AG08396 (cell line): ENCODE data around the gene PACS1.
A peak's percentile ranks its signal among the peaks of the same experiment; 100 is the strongest.
"Not testable (repeated sequence)": the region's sequence is repeated elsewhere in the genome, so short reads cannot be mapped to it uniquely, and the experiment has no call there.

Source experiments
- DNase-seq: peaks from one replicate; pipeline ENCODE4 v3.0.0; 2012; ENCODE audit warnings: low spot score, mixed read lengths

Gene PACS1

GRCh38 chr11:66111158-66111557 lies 41.1 kb downstream of the PACS1 start:
- DNase-seq = no peak

DNA sequence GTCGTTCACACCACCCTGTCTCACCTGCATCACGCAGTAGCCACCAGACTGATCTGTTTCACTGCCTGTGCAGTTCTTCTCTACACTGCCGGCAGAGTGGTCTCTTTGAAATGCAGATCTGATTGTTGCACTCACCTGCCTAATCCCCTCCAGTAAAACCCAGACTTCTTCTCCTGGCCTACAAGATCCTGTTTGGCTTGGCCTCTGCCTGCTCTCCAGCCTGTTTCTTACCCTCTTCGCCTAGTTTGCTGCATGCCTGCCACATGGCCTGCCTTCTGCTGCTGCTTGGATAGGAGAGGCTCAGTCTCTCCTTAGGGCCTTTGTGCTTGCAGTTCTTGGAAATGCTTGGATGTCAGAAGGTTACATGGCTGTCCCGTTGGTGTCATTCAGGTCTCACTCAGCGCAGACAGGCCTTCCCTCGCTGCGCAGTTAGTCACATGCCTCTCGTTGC lies 42.0 kb downstream of the PACS1 start:
- DNase-seq = no peak

DNA sequence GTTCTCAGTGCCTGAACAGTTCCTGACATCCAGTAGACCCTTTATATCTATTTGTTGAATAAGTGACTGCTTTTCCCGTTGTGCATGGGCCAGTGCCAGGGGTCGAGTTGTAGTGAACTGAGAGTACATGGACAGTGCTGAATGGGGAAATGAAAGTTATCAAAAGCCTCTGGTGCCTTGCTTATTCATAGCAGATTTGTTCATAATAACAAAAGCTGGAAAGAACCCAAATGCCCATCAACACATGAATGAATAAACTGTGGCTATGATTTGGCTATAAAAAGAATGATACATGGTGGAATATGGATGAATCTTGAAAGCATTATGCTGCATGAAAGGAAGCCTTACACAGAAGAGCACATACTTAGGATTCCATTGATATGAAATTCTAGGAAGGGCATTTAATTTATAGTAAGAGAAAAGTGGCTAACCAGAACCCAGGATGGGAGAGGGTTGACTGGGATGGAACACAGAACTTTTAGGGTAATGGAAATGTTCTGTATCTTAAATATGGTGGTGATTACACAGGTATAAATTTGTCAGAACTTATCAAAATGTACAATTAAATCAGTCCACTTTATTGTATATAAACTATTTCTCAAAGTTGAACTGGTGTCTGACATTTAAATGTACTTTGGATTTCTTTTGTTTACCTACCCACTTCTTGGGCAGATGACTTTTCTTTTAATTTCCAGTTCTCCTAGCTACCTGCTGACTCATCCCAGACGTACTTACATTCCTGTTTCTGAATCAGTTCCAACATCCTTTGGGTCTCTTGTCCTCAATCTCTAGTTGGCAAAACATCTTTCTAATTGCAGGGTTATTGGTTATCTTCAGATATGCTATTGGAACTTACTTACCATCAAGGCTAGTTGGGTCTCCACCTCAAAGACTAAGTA lies 42.8 kb downstream of the PACS1 start:
- DNase-seq = peak; percentile 29

DNA sequence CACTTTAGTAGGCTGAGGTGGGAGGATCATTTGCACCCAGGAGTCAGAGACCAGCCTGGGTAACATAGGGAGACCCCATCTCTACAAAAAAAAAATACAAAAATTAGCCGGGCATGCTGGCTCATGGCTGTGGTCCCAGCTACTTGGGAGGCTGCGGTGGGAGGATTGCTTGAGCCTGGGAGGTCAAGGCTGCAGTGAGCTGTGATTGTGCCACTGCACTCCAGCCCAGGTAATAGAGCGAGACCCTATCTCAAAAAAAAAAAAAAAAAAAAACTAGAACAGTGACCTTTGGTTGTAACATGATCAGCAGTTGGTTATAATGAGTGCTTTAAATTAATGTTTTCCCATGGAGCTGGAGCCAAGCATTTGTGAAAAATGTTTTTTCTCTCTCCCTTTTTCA lies 44.9 kb downstream of the PACS1 start:
- not testable (repeated sequence) for DNase-seq

DNA sequence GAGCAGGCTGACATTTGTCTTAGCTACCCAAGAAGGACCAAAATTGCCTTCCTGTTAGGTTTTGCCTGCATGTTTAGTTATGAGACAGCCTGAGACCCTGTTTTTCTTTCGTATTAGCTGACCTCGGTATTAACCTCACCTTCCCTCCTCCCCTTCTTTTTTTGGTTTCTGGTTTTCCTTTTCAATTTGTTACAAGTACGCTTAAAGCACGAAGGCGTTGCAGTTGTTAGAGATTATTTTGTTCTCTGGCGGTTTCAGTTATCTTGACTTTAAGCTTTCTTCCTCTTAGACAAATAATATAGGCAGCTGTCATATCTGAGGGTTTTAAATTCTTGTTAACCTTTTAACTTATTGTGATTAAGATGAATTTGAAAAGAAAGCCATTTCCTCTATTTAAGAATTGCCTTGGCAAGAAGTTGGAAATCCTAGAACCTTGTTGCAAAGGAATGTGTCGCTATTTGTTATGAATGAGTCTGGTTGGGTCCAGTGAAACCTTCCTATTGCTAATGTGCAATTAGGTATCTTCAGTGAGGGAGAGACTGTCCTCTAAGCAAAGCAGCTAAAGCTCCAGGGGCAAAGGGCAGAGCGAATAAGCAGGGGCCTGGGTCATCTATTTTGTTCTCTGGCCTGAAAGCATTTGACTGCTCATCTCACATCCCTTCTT lies 45.7 kb downstream of the PACS1 start:
- DNase-seq = no peak

GRCh38 chr11:66116576-66117361 lies 46.7 kb downstream of the PACS1 start:
- DNase-seq = no peak

DNA sequence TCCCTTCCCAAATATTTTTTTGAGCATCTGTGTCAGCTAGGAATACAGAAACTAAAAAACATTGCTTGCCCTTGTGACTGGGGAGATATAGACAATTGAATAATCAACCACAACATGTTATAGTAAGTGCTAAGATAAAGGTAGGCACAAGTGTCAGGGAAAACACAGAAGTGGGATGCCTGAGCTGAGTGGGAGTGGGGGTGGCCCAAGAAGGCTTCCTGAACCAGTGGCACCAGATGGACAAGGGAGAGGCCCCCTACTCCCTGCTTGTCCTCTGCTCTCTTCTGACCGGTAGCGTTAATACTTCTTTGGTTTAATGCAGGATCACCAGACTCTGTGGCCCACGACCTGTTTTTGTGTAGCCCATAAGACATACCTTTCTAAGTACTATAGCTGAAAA lies 48.8 kb downstream of the PACS1 start:
- DNase-seq = no peak

DNA sequence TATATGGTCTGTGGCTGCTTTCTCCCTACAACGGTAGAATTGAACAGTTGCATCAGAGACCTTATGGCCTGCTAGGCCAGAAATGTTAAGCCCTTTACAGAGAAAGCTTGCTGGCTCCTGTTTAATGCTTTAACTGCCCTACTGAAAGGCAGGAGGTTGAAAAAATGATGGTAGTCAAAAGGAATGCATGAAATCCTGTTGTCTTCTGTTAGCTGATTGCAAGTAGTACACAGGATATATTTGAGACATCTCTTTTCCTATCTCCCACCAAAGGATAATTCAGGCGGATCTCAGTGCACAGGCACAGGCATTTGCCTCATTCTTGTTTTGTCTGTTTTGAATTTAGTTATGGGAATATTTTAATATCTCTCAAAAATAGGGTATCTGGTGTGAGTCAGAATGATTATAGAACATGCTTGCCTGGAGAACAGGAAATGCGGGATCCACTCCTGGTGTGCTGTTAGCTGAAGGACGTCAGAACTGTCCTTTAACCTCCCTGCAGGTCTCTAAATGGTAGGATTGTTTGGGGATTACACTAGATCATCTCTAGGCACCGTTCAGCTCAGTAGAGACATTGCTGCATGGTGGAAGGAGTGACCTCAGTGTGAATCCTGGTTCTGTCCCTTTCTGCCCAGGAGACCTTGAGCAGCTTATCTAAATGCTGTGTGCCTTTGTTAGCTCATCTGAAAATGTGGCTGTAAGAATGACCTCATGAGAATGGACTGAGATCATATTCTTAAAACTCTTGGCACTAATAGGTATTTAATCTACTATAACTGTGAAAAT lies 49.5 kb downstream of the PACS1 start:
- no peak for DNase-seq

- DNase-seq = no peak
Observed at GRCh38 chr11:66121466-66121865, 51.4 kb downstream of the PACS1 start.

DNA sequence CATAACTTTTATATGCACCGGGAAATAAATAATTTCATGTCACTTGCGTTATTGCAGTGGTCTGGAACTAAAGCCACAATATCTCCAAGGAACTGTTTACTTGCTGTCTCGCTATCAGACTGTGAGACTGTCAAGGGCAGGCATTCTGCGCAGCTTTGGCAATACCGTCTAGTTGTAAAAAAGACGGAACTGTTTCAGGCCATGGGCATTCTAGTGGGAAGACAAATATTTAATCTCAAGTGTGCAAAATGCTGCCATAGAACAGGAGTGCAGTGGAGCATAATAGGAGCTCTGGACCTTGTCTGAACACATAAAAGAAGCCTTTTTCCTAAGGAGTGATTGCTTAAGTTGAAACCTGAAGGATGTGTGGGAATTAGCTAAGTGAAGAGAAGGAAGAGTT lies 53.8 kb downstream of the PACS1 start:
- no peak for DNase-seq

GRCh38 chr11:66124564-66124963 lies 54.5 kb downstream of the PACS1 start:
- DNase-seq = peak; percentile 29

GRCh38 chr11:66126064-66126463 lies 56.0 kb downstream of the PACS1 start:
- DNase-seq = no peak

GRCh38 chr11:66126808-66127555 lies 56.9 kb downstream of the PACS1 start:
- DNase-seq = peak; percentile 43

DNA sequence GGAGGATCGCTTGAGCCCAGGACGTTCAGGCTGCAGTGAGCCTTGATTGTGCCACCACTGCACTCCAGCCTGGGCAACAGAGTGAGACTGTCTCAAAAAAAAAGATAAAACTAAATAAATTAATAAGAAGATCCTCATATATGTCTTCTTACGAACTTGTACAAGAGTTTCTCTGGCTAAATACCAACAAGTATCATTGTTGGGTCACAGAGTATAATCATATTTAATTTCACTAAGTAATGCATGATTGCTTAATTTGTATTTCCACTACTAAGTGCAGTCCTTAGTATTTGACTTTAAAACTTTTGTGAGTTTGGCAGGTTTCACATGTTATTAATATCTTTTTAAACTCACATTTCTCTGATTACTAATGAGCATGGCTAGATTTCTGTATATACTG lies 60.9 kb downstream of the PACS1 start:
- DNase-seq = no peak

DNA sequence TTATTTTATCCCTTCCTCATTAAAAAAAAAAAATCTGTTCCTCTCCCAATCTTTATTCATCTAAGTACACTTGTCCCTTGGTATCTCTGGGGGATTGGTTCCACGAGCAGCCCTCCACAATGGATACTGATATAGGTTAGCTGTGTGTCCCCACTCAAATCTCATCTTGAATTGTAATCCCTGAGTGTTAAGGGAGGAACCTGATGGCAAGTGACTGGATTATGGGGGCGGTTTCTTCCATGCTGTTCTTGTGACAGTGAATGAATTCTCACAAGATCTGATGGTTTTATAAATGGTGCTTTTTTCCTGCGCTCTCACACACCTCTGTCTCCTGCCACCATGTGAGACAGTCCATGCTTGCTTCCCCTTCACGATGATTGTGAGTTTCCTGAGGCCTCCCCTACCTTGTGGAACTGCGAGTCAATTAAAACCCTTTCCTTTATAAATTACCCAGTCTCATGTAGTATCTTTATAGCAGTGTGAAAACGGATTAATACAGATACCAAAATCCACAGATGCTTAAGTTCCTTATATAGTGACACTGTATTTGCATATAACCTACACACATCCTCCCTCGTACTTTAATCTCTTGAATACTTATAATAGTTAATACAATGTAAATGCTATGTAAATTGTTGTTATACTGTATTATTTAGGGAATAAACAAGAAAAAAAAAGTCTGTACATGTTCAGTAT lies 62.0 kb downstream of the PACS1 start:
- no peak for DNase-seq

GRCh38 chr11:66133216-66133775 lies 63.2 kb downstream of the PACS1 start:
- no peak for DNase-seq

DNA sequence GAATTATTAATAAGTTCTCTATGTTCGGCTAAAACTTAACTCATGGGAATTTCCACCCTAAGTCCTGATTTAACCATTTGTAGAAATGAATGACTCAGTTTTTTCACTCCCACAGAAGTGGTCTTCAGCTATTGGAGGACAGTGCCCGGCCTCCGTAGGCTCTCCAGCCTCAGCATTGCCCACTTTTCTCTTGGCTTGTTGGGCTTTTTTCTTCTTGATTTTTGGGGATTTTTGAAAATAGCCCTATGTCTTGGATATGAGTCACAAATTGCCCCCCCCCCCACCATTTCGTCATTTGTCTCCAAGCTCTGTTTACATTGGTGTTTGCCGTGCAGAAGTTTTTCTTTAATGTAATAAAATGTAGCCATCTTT lies 66.7 kb downstream of the PACS1 start:
- DNase-seq = peak; percentile 45

DNA sequence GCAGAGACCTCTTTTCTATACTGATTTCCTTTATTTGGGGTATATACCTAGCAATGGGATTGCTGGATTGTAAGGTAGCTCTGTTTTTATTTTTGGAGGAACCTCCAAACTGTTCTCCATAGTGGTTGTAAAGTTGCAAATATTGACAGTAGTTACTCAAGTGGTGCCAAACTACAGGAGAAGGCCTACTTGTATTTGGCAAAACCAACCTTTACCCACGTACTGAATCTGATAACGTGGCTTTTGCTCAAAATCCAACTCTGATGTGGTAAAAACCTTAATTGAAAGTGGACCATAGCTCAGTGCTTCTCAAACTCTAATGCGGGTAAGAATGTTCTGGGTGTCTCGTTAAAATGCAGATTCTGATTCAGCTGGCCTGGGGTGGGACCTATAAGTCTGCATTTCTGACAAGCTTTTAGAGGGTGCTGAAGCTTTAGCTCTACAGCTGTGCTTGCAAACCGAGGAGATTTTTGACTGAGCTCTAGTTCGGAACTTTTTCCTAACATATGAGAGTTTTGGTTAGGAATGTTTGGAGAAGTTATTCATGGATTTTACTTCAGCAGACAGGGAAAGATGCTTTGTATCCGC lies 69.8 kb downstream of the PACS1 start:
- DNase-seq = no peak

- DNase-seq = peak; percentile 29
Observed at GRCh38 chr11:66142370-66143263, 72.5 kb downstream of the PACS1 start.
